ENCODE measurements around the gene OR10A2.
"Not testable (repeated sequence)": the region's sequence is repeated elsewhere in the genome, so short reads cannot be mapped to it uniquely, and the experiment has no call there.

The OR10A2 gene

DNA sequence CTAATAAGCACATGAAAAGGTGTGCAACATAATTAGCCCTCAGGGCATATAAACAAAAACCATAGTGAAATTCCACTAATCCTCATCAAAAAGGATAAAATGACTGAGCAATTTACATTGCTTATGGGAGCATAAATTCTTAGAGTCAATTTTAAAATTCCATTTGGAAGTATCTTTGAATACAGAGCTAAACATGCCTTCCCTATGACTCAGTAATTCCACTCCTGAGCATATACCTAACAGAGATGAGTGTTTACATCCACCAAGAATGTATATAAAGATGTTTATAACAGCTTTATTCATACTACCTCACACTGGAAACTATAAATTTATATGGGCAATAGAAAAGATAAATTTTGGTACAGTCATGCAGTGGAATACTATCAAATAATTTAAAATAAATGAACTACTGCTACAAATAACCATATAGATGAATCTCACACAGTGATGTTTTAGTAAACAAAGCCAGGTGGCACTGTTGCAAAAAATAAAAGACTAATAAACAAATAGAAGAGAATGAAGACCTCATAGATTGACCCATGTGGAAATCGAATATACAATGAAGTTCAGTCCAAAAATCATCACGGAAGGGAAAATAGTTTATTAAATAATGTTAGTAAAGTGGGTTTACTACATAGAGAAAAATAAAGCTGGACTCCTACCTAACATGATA, 37.6 kb downstream of the OR10A2 start:
- no peak for TF ChIP-seq SUZ12 (IDR thresholded peaks at IDR 0.05; ENCODE audit: extremely low read depth, insufficient read depth, insufficient read length)
- TF ChIP-seq YY1 (IDR thresholded peaks at IDR 0.05; ENCODE audit: insufficient read depth, insufficient read length) = no peak
- TF ChIP-seq ZNF274 (IDR thresholded peaks at IDR 0.05; ENCODE audit: low read depth, low read length) = no peak
- DNase-seq (ENCODE audit: low read depth, low spot score) = no peak
- H3K27me3 ChIP-seq (ENCODE audit: insufficient read depth, insufficient read length) = no peaks in the 10 kb centered on the region
- no peak overlapping the region for H3K9ac ChIP-seq (ENCODE audit: insufficient read length, low read depth)
- peaks cover 9% of the 10 kb centered on the region; the same call in 1 of the 2 replicates for H3K9me3 ChIP-seq (ENCODE audit: insufficient read depth, low read length)
- no peaks in the 10 kb centered on the region for H3K36me3 ChIP-seq (ENCODE audit: insufficient read depth, insufficient read length, low read length)
- no peaks in the 10 kb centered on the region for H3K4me1 ChIP-seq (ENCODE audit: insufficient read depth, insufficient read length)
- H3K4me3 ChIP-seq (ENCODE audit: insufficient read length, low read depth) = no peak overlapping the region

DNA sequence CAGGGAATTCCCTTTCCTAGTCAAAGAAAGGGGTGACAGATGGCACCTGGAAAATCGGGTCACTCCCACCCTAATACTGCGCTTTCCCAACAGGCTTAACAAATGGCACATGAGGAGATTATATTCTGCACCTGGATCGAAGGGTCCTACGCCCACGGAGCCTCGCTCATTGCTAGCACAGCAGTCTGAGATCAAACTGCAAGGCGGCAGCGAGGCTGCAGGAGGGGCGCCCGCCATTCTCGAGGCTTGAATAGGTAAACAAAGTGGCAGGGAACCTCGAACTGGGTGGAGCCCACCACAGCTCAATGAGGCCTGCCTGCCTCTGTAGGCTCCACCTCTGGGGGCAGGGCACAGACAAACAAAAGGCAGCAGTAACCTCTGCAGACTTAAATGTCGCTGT, 41.9 kb downstream of the OR10A2 start:
- not testable (repeated sequence) for H3K4me3 ChIP-seq (ENCODE audit: insufficient read length, low read depth); H3K9ac ChIP-seq (ENCODE audit: insufficient read length, low read depth); H3K4me1 ChIP-seq (ENCODE audit: insufficient read depth, insufficient read length); H3K27me3 ChIP-seq (ENCODE audit: insufficient read depth, insufficient read length); H3K9me3 ChIP-seq (ENCODE audit: insufficient read depth, low read length); DNase-seq (ENCODE audit: low read depth, low spot score); H3K36me3 ChIP-seq (ENCODE audit: insufficient read depth, insufficient read length, low read length)

GRCh38 chr11:6911378-6911777, 48.5 kb downstream of the OR10A2 start:
- DNase-seq (ENCODE audit: low read depth, low spot score) = no peak

DNA sequence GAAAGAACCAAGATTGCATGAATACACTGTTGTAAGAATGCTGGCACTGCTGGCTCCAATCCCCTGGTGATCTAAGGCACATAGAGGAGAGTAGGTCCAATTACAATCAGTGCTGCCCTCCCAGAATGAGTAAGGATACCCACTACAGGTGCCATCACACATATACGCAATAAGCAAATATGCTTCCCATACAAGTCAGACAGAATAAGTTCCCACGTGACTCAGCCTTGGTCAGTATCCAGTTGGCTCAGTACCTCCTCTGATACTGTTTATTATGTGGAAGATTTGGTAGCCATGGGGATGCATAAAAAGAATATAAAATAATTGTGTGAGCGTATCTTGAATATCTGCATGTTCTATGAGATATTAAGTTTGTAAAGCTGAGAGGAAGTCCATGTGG, 49.1 kb downstream of the OR10A2 start:
- Histone ChIP-seq H3K9ac (ENCODE audit: insufficient read length, low read depth) (no peak overlapping the region), H3K27me3 (ENCODE audit: insufficient read depth, insufficient read length) (no peaks in the 10 kb centered on the region), H3K4me1 (ENCODE audit: insufficient read depth, insufficient read length) (no peaks in the 10 kb centered on the region), H3K9me3 (ENCODE audit: insufficient read depth, low read length) (no peaks in the 10 kb centered on the region), H3K4me3 (ENCODE audit: insufficient read length, low read depth) (no peak overlapping the region), H3K36me3 (ENCODE audit: insufficient read depth, insufficient read length, low read length) (no peaks in the 10 kb centered on the region)
- TF ChIP-seq ZNF274 (IDR thresholded peaks at IDR 0.05; ENCODE audit: low read depth, low read length) (no peak), SUZ12 (IDR thresholded peaks at IDR 0.05; ENCODE audit: extremely low read depth, insufficient read depth, insufficient read length) (no peak), YY1 (IDR thresholded peaks at IDR 0.05; ENCODE audit: insufficient read depth, insufficient read length) (no peak)
- no peak for DNase-seq (ENCODE audit: low read depth, low spot score)

More at GRCh38 chr11:6911378-6911777, 48.5 kb downstream of the OR10A2 start:
- H3K9ac ChIP-seq (ENCODE audit: insufficient read length, low read depth) = no peak overlapping the region
- no peaks in the 10 kb centered on the region for H3K27me3 ChIP-seq (ENCODE audit: insufficient read depth, insufficient read length)
- no peak overlapping the region for H3K4me3 ChIP-seq (ENCODE audit: insufficient read length, low read depth)
- no peak for TF ChIP-seq YY1 (IDR thresholded peaks at IDR 0.05; ENCODE audit: insufficient read depth, insufficient read length)
- no peak for TF ChIP-seq ZNF274 (IDR thresholded peaks at IDR 0.05; ENCODE audit: low read depth, low read length)
- no peak for TF ChIP-seq SUZ12 (IDR thresholded peaks at IDR 0.05; ENCODE audit: extremely low read depth, insufficient read depth, insufficient read length)
- no peaks in the 10 kb centered on the region for H3K36me3 ChIP-seq (ENCODE audit: insufficient read depth, insufficient read length, low read length)
- no peaks in the 10 kb centered on the region for H3K4me1 ChIP-seq (ENCODE audit: insufficient read depth, insufficient read length)
- no peaks in the 10 kb centered on the region for H3K9me3 ChIP-seq (ENCODE audit: insufficient read depth, low read length)

DNA sequence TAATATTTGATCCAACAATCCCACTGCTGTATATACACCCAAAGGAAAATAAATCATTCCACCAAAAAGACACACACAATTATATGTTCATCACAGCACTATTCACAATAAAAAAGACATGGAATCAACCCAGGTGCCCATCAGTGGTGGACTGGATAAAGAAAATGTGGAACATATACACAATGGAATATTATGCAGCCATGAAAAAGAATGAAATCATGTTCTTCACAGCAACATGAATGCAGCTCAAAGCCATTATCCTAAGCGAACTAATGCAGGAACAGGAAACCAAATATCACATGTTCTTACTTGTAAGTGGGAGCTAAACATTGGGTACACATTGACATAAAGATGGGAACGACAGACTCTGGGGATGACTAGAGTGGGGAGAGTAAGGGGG, 56.8 kb downstream of the OR10A2 start:
- no peaks in the 10 kb centered on the region for H3K27me3 ChIP-seq (ENCODE audit: insufficient read depth, insufficient read length)
- H3K9ac ChIP-seq (ENCODE audit: insufficient read length, low read depth) = no peak overlapping the region
- H3K4me1 ChIP-seq (ENCODE audit: insufficient read depth, insufficient read length) = no peaks in the 10 kb centered on the region
- no peaks in the 10 kb centered on the region for H3K9me3 ChIP-seq (ENCODE audit: insufficient read depth, low read length)
- no peak overlapping the region for H3K4me3 ChIP-seq (ENCODE audit: insufficient read length, low read depth)
- TF ChIP-seq SUZ12 (IDR thresholded peaks at IDR 0.05; ENCODE audit: extremely low read depth, insufficient read depth, insufficient read length) = no peak
- no peak for TF ChIP-seq ZNF274 (IDR thresholded peaks at IDR 0.05; ENCODE audit: low read depth, low read length)
- no peak for TF ChIP-seq YY1 (IDR thresholded peaks at IDR 0.05; ENCODE audit: insufficient read depth, insufficient read length)
- no peak for DNase-seq (ENCODE audit: low read depth, low spot score)
- H3K36me3 ChIP-seq (ENCODE audit: insufficient read depth, insufficient read length, low read length) = no peaks in the 10 kb centered on the region

GRCh38 chr11:6920702-6921101, 57.8 kb downstream of the OR10A2 start, which contains the start of gene OR2D3:
TSS of gene OR2D3 (plus strand) at chr11:6921002. CDS start at chr11:6921002, 0 bp downstream.
- Histone ChIP-seq H3K9ac (ENCODE audit: insufficient read length, low read depth) (no peak within 1 kb of the TSS), H3K36me3 (ENCODE audit: insufficient read depth, insufficient read length, low read length) (no peaks in the 10 kb centered on the region), H3K27me3 (ENCODE audit: insufficient read depth, insufficient read length) (no peaks in the 10 kb centered on the region), H3K4me3 (ENCODE audit: insufficient read length, low read depth) (no peak within 1 kb of the TSS), H3K4me1 (ENCODE audit: insufficient read depth, insufficient read length) (no peaks in the 10 kb centered on the region), H3K9me3 (ENCODE audit: insufficient read depth, low read length) (no peaks in the 10 kb centered on the region)
- TF ChIP-seq SUZ12 (IDR thresholded peaks at IDR 0.05; ENCODE audit: extremely low read depth, insufficient read depth, insufficient read length) (no peak), YY1 (IDR thresholded peaks at IDR 0.05; ENCODE audit: insufficient read depth, insufficient read length) (no peak), ZNF274 (IDR thresholded peaks at IDR 0.05; ENCODE audit: low read depth, low read length) (no peak)
- DNase-seq (ENCODE audit: low read depth, low spot score) = no peak

All from NT2/D1 (cell line).